ENCODE data around the gene TNS4.

The TNS4 gene

GRCh38 chr17:40433551-40434415, 67.6 kb downstream of the TNS4 start:
- no peak for DNase-seq (ENCODE audit: low read depth in 2 of 2)

DNA sequence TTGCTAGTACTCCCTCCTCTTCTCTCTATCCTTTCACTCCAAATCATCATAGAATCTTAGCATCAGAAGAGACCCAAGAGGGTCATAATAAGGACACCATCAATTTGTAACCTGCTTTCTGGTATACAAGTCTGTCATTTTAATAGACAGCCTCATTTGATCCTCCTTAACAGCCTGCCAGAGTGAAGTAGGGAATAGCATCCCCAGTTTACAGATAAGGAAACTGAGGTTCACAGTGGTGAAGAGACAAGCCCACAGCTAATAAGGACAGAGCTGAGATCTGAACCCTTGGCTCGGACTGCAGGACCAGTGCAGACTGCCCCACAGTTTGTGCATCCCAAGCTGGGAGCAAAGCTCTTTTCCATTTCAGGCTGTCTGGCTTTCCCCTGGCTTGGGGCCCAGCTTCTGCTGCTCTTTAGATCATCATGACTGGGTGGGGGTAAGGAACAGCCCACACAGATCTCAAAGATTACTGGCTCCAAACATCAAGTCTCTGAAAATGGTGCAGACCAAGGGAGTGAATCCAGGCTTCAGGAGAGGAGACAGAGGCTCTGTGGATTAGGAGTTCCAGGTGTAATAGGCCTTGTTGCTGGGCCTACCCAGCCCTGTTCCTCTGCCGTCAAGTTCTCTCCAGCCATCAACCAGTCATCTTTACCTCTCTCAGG, 68.4 kb downstream of the TNS4 start:
- no peak for DNase-seq (ENCODE audit: low read depth in 2 of 2)

GRCh38 chr17:40431231-40431602, 70.2 kb downstream of the TNS4 start:
- no peak for DNase-seq (ENCODE audit: low read depth in 2 of 2)

GRCh38 chr17:40430272-40431230, 70.9 kb downstream of the TNS4 start:
- DNase-seq (ENCODE audit: low read depth in 2 of 2) = no peak

DNA sequence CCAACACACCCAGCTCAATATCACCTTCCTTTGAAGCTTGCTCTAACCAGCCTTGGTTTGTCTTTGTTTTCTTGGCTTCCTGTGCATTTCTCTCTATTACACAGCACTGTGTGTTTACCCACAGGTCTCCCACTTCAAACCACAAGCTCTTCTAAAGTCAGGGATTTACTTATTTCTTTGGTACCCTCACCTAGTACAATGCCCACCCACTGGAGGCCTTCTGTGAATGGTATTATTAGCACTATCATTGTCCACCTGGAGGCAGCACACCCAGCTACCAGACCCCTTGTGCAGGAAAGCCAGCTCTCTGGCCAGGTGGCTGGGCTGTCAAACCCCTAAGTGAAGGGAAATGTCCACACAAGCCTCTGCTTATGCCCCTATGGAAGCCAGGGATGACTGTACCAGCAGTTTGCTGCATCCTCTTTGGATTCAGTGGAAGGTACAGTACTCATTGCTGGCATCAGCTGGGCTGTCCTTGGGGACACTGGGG, 74.4 kb downstream of the TNS4 start:
- no peak for DNase-seq (ENCODE audit: low read depth in 2 of 2)
